K562 (cell line): ENCODE results near the gene SMARCC1. TPM values are rescaled to one million over a fixed set of nuclear protein-coding genes. Genes with fewer than 3 reads are reported as not detected.

Source experiments
- CBX5 ChIP-seq: IDR thresholded peaks from 2 replicates; pipeline ENCODE4 v1.6.1; 2014; ENCODE audit warnings: low read depth, borderline replicate concordance
- CBX8 ChIP-seq: fragments of 200-600 bp; sonication (generic); IDR thresholded peaks from 2 replicates; pipeline ENCODE4 v1.6.1; 2012; ENCODE audit warnings: borderline replicate concordance, mixed run types, low read depth, mild to moderate bottlenecking, moderate library complexity, mixed read lengths, low read length, control low read depth, inconsistent platforms; ENCODE audit not compliant: poor library complexity, severe bottlenecking; ENCODE audit errors: extremely low read depth
- CREB3 ChIP-seq: fragments of 450-650 bp; conservative IDR thresholded peaks from 2 replicates; pipeline ENCODE4 v1.6.1; 2016; ENCODE audit warnings: missing genetic modification characterization, low read depth, mild to moderate bottlenecking, missing compliant biosample characterization, moderate library complexity
- E2F6 ChIP-seq, 2 experiments: IDR thresholded peaks; 2 replicates each; pipeline ENCODE4 v1.6.1; 2011; ENCODE audit warnings: borderline replicate concordance in 1 of 2, control low read depth in 1 of 2, low read depth in 1 of 2, low read length in 1 of 2, mild to moderate bottlenecking in 1 of 2, mixed read lengths in 1 of 2, moderate library complexity in 1 of 2; ENCODE audit not compliant: insufficient read depth in 1 of 2, insufficient read length in 1 of 2, poor library complexity in 1 of 2, severe bottlenecking in 1 of 2; ENCODE audit errors: extremely low read depth in 1 of 2
- E4F1 ChIP-seq: fragments of 250-450 bp; sonication (Bioruptor Pico); IDR thresholded peaks from 2 replicates; pipeline ENCODE4 v1.5.0; 2021; ENCODE audit warnings: mild to moderate bottlenecking, borderline replicate concordance
- FOXJ2 ChIP-seq: fragments of 200-800 bp; sonication (Bioruptor generic); IDR thresholded peaks from 2 replicates; pipeline ENCODE4 v1.6.1; 2016; ENCODE audit warnings: missing genetic modification characterization, missing compliant biosample characterization
- FOXP1 ChIP-seq: sonication (generic); formaldehyde crosslinking; IDR thresholded peaks from 2 replicates; pipeline ENCODE4 v1.8.0; 2022; ENCODE audit warnings: mild to moderate bottlenecking, missing genetic modification reagents
- HCFC1 ChIP-seq: IDR thresholded peaks from 2 replicates; pipeline ENCODE4 v1.6.1; 2012; ENCODE audit warnings: low read depth, low read length, improper control_type of control experiment
- HMG20A ChIP-seq: fragments of 450-650 bp; formaldehyde crosslinking; conservative IDR thresholded peaks from 2 replicates; pipeline ENCODE4 v1.4.0; 2020; ENCODE audit warnings: mild to moderate bottlenecking, mixed read lengths
- HNRNPH1 ChIP-seq: fragments of 200-400 bp; formaldehyde crosslinking; optimal IDR thresholded peaks from 2 replicates; pipeline ENCODE3; 2017; ENCODE audit warnings: low read depth, mild to moderate bottlenecking, low read length, moderate library complexity
- KAT7 ChIP-seq: sonication (generic); formaldehyde crosslinking; IDR thresholded peaks from 2 replicates; pipeline ENCODE4 v1.8.0; 2022; ENCODE audit warnings: missing genetic modification reagents, mild to moderate bottlenecking, borderline replicate concordance
- MED1 ChIP-seq: sonication (generic); formaldehyde crosslinking; IDR thresholded peaks from 2 replicates; pipeline ENCODE4 v1.8.1; 2023; ENCODE audit warnings: missing genetic modification reagents, borderline replicate concordance
- MYC ChIP-seq, 2 experiments: fragments of 250-450 bp in 1 of 2; sonication (Bioruptor Pico) in 1 of 2; IDR thresholded peaks; 2 replicates each; pipeline versions ENCODE4 v1.5.1 to v1.6.1; 2012 to 2021; ENCODE audit warnings: low read depth in 2 of 2, borderline replicate concordance in 1 of 2, improper control_type of control experiment in 1 of 2, low read length in 1 of 2, mild to moderate bottlenecking in 1 of 2, moderate library complexity in 1 of 2
- NR3C1 ChIP-seq: sonication (generic); formaldehyde crosslinking; IDR thresholded peaks from 2 replicates; pipeline ENCODE4 v1.8.1; 2022; ENCODE audit warnings: missing genetic modification reagents
- POLR2AphosphoS5 ChIP-seq: IDR thresholded peaks from 2 replicates; pipeline ENCODE4 v1.6.1; 2011; ENCODE audit warnings: mild to moderate bottlenecking, low read depth, low read length, moderate library complexity; ENCODE audit not compliant: control insufficient read depth, insufficient read depth
- RBM14 ChIP-seq: fragments of 200-400 bp; formaldehyde crosslinking; IDR thresholded peaks from 2 replicates; pipeline ENCODE4 v1.6.1; 2018; ENCODE audit warnings: low read depth, mild to moderate bottlenecking, low read length, moderate library complexity, borderline replicate concordance; ENCODE audit not compliant: insufficient read depth
- RUNX1 ChIP-seq: sonication (generic); IDR thresholded peaks from 2 replicates; pipeline ENCODE4 v1.6.1; 2016; ENCODE audit warnings: antibody characterized with exemption, low read depth
- SMAD2 ChIP-seq: fragments of 150-350 bp; IDR thresholded peaks from 2 replicates; pipeline ENCODE4 v1.6.1; 2014; ENCODE audit warnings: low read depth, mild to moderate bottlenecking, low read length
- SUPT5H ChIP-seq: fragments of 450-650 bp; IDR thresholded peaks from 2 replicates; pipeline ENCODE4 v1.6.1; 2016
- TCF7 ChIP-seq: sonication (generic); IDR thresholded peaks from 2 replicates; pipeline ENCODE4 v1.6.1; 2016; ENCODE audit warnings: antibody characterized with exemption, borderline replicate concordance
- TCF7L2 ChIP-seq: fragments of 150-350 bp; IDR thresholded peaks from 2 replicates; pipeline ENCODE4 v1.6.1; 2016; ENCODE audit warnings: low read depth, mild to moderate bottlenecking, low read length, moderate library complexity
- ZC3H8 ChIP-seq: fragments of 450-650 bp; IDR thresholded peaks from 2 replicates; pipeline ENCODE4 v1.6.1; 2017
- ZNF184 ChIP-seq: sonication (generic); formaldehyde crosslinking; IDR thresholded peaks from 2 replicates; pipeline ENCODE4 v1.5.0; 2020; ENCODE audit warnings: missing genetic modification reagents
- ZNF239 ChIP-seq: fragments of 250-450 bp; sonication (Bioruptor Pico); IDR thresholded peaks from 2 replicates; pipeline ENCODE4 v1.4.0; 2020; ENCODE audit warnings: mild to moderate bottlenecking
- ZNF707 ChIP-seq: fragments of 250-450 bp; sonication (Bioruptor Pico); conservative IDR thresholded peaks from 2 replicates; pipeline ENCODE4 v1.8.0; 2022; ENCODE audit warnings: inconsistent platforms, mild to moderate bottlenecking, moderate library complexity
- ZNF717 ChIP-seq: fragments of 250-450 bp; sonication (Bioruptor Pico); IDR thresholded peaks from 2 replicates; pipeline ENCODE4 v1.5.0; 2021
- polyA plus RNA-seq, 8 experiments: library from polyadenylated mRNA; depleted of rRNA in 4 of 8; stranded (reverse) in 5 of 8; unstranded in 3 of 8; fragments of >200 nt; fragmentation: Nextera tagmentation in 2 of 8; fragmentation: Illumina TruSeq in 1 of 8; extraction: Ambion mirVana in 2 of 8; extraction: Trizol in 1 of 8; gene quantifications; 2 replicates each; pipeline versions ENCODE4 v1.2.1 to v1.2.3, GENCODE V29; 2011 to 2014; ENCODE audit warnings: inconsistent platforms in 1 of 8, missing spikeins in 1 of 8
- total RNA-seq, 7 experiments: library from RNA; depleted of rRNA in 6 of 7; stranded (reverse); fragments of >200 nt in 6 of 7; fragmentation: Illumina TruSeq in 2 of 7; extraction: Trizol in 2 of 7; gene quantifications; 2 replicates each; pipeline versions ENCODE4 v1.2.1 to v1.2.3, GENCODE V29; 2011 to 2021; ENCODE audit warnings: low replicate concordance in 1 of 7

The SMARCC1 gene
- total and polyA plus RNA-seq, 9 of the 15 experiments (the other 6 are each of a cell fraction or from before 2014, with no cell fraction given), result 20.7 to 199 (median 66.0) TPM

GRCh38 chr3:47762233-47762632 is 19.5 kb downstream of the SMARCC1 start (continued):
- TF ChIP-seq E4F1 (CRISPR knock-in tag) (no peak), RUNX1 (no peak), E2F6 (IDR thresholded peaks at IDR 0.05; ENCODE audit: borderline replicate concordance in 1 of 2, extremely low read depth in 1 of 2, insufficient read depth in 1 of 2, insufficient read length in 1 of 2, low read depth in 1 of 2, low read length in 1 of 2, poor library complexity in 1 of 2, severe bottlenecking in 1 of 2) (peak in 1 of 2 experiments; percentile 17), KAT7 (CRISPR knock-in tag) (no peak), SUPT5H (no peak), ZC3H8 (no peak), FOXP1 (CRISPR knock-in tag) (no peak), NR3C1 (CRISPR knock-in tag) (no peak), RBM14 (no peak), TCF7L2 (no peak), CBX5 (no peak), HCFC1 (no peak), CBX8 (no peak), ZNF184 (no peak), HNRNPH1 (no peak), ZNF707 (CRISPR knock-in tag) (no peak), TCF7 (no peak), ZNF717 (CRISPR knock-in tag) (no peak), MYC (IDR thresholded peaks at IDR 0.05; ENCODE audit: low read depth, low read length) (peak; percentile 80), MYC (CRISPR knock-in tag; IDR thresholded peaks at IDR 0.05; ENCODE audit: borderline replicate concordance, low read depth) (no peak), CREB3 (no peak), FOXJ2 (tag) (no peak), ZNF239 (no peak), MED1 (CRISPR knock-in tag) (no peak), SMAD2 (no peak), HMG20A (CRISPR knock-in tag) (no peak), POLR2AphosphoS5 (peak; percentile 73)
